ENCODE data around the gene KAT6B.

- no peak for TF ChIP-seq POLR2A (IDR thresholded peaks at IDR 0.05; ENCODE audit: low read depth, low read length)
- no peak for TF ChIP-seq TAF1 (IDR thresholded peaks at IDR 0.05; ENCODE audit: low read depth, low read length)
- no peak for TF ChIP-seq POLR2AphosphoS5 (IDR thresholded peaks at IDR 0.05; ENCODE audit: low read depth, low read length)
- TF ChIP-seq SPI1 (IDR thresholded peaks at IDR 0.05; ENCODE audit: low read depth, low read length) = no peak
Observed at GRCh38 chr10:74995806-74996205, 169.4 kb downstream of the KAT6B start.

Data from GM12891 (cell line).